HEK293 (cell line): Measurements from ENCODE around the gene MRPL14.
A peak's percentile ranks its signal among the peaks of the same experiment; 100 is the strongest.

Source experiments
- BCL11A ChIP-seq: fragments of 450-650 bp; formaldehyde crosslinking; IDR thresholded peaks from 2 replicates; pipeline ENCODE4 v1.5.1; 2016; ENCODE audit warnings: low read depth, missing biosample characterization, missing genetic modification characterization
- BCL11B ChIP-seq: fragments of 450-650 bp; formaldehyde crosslinking; IDR thresholded peaks from 2 replicates; pipeline ENCODE4 v1.5.1; 2016; ENCODE audit warnings: low read depth, missing biosample characterization, missing genetic modification characterization
- CTCF ChIP-seq: fragments of 450-650 bp; formaldehyde crosslinking; IDR thresholded peaks from 2 replicates; pipeline ENCODE4 v1.5.1; 2016; ENCODE audit warnings: missing biosample characterization, missing genetic modification characterization
- FEZF1 ChIP-seq: fragments of 450-650 bp; formaldehyde crosslinking; IDR thresholded peaks from 2 replicates; pipeline ENCODE4 v1.5.1; 2016; ENCODE audit warnings: missing biosample characterization, missing genetic modification characterization
- HOXA7 ChIP-seq: sonication (generic); formaldehyde crosslinking; IDR thresholded peaks from 2 replicates; pipeline ENCODE4 v1.8.1; 2022; ENCODE audit warnings: missing genetic modification reagents, borderline replicate concordance
- HOXD13 ChIP-seq: sonication (generic); formaldehyde crosslinking; IDR thresholded peaks from 2 replicates; pipeline ENCODE4 v1.8.0; 2022; ENCODE audit warnings: missing genetic modification reagents, borderline replicate concordance
- KLF16 ChIP-seq: fragments of 450-650 bp; formaldehyde crosslinking; IDR thresholded peaks from 2 replicates; pipeline ENCODE4 v1.5.1; 2017; ENCODE audit warnings: missing biosample characterization, missing genetic modification characterization
- TCF7L2 ChIP-seq: IDR thresholded peaks from 2 replicates; pipeline ENCODE4 v1.6.1; 2011; ENCODE audit warnings: low read depth, mild to moderate bottlenecking, inconsistent platforms, low read length, moderate library complexity, borderline replicate concordance
- ZBTB48 ChIP-seq: fragments of 450-650 bp; formaldehyde crosslinking; IDR thresholded peaks from 2 replicates; pipeline ENCODE4 v1.5.1; 2016; ENCODE audit warnings: missing biosample characterization, missing genetic modification characterization
- ZFP3 ChIP-seq: fragments of 450-650 bp; formaldehyde crosslinking; IDR thresholded peaks from 2 replicates; pipeline ENCODE4 v1.5.1; 2016; ENCODE audit warnings: low read depth, missing biosample characterization, missing genetic modification characterization
- ZNF16 ChIP-seq: fragments of 450-650 bp; formaldehyde crosslinking; IDR thresholded peaks from 2 replicates; pipeline ENCODE4 v1.5.1; 2016; ENCODE audit warnings: low read depth, missing biosample characterization, missing genetic modification characterization
- ZNF280C ChIP-seq: fragments of 450-650 bp; formaldehyde crosslinking; IDR thresholded peaks from 2 replicates; pipeline ENCODE4 v1.5.1; 2016; ENCODE audit warnings: missing biosample characterization, missing genetic modification characterization
- ZNF280D ChIP-seq: fragments of 450-650 bp; formaldehyde crosslinking; IDR thresholded peaks from 2 replicates; pipeline ENCODE4 v1.5.1; 2016; ENCODE audit warnings: missing biosample characterization, missing genetic modification characterization
- ZNF37A ChIP-seq: fragments of 450-650 bp; IDR thresholded peaks from 2 replicates; pipeline ENCODE4 v1.5.1; 2018; ENCODE audit warnings: missing biosample characterization, missing genetic modification characterization
- ZNF404 ChIP-seq: fragments of 450-650 bp; formaldehyde crosslinking; IDR thresholded peaks from 2 replicates; pipeline ENCODE4 v1.5.1; 2017; ENCODE audit warnings: missing biosample characterization, missing genetic modification characterization
- ZNF423 ChIP-seq: fragments of 450-650 bp; formaldehyde crosslinking; IDR thresholded peaks from 2 replicates; pipeline ENCODE4 v1.5.1; 2016; ENCODE audit warnings: missing biosample characterization, missing genetic modification characterization
- ZNF585B ChIP-seq: fragments of 450-650 bp; formaldehyde crosslinking; IDR thresholded peaks from 2 replicates; pipeline ENCODE4 v1.5.1; 2016; ENCODE audit warnings: missing biosample characterization, missing genetic modification characterization
- ZNF629 ChIP-seq: fragments of 450-650 bp; formaldehyde crosslinking; IDR thresholded peaks from 2 replicates; pipeline ENCODE4 v1.5.1; 2017; ENCODE audit warnings: missing biosample characterization, missing genetic modification characterization
- ZNF664 ChIP-seq: fragments of 450-650 bp; formaldehyde crosslinking; IDR thresholded peaks from 2 replicates; pipeline ENCODE4 v1.5.1; 2016; ENCODE audit warnings: missing biosample characterization, missing genetic modification characterization
- ZNF707 ChIP-seq: fragments of 450-650 bp; formaldehyde crosslinking; IDR thresholded peaks from 2 replicates; pipeline ENCODE4 v1.5.1; 2016; ENCODE audit warnings: missing biosample characterization, missing genetic modification characterization
- ZSCAN30 ChIP-seq: fragments of 450-650 bp; IDR thresholded peaks from 2 replicates; pipeline ENCODE4 v1.5.1; 2018; ENCODE audit warnings: missing biosample characterization, mild to moderate bottlenecking, missing genetic modification characterization, moderate library complexity
- TF ChIP-seq, protein P1 (sequence below): fragments of 450-650 bp; formaldehyde crosslinking; IDR thresholded peaks from 2 replicates; pipeline ENCODE4 v1.5.0; 2017; ENCODE audit warnings: missing biosample characterization, missing genetic modification characterization, borderline replicate concordance
- TF ChIP-seq, protein P2 (sequence below): fragments of 450-650 bp; formaldehyde crosslinking; conservative IDR thresholded peaks from 2 replicates; pipeline ENCODE4 v1.5.1; 2016; ENCODE audit warnings: low read depth, missing biosample characterization, missing genetic modification characterization

MRPL14 gene

DNA sequence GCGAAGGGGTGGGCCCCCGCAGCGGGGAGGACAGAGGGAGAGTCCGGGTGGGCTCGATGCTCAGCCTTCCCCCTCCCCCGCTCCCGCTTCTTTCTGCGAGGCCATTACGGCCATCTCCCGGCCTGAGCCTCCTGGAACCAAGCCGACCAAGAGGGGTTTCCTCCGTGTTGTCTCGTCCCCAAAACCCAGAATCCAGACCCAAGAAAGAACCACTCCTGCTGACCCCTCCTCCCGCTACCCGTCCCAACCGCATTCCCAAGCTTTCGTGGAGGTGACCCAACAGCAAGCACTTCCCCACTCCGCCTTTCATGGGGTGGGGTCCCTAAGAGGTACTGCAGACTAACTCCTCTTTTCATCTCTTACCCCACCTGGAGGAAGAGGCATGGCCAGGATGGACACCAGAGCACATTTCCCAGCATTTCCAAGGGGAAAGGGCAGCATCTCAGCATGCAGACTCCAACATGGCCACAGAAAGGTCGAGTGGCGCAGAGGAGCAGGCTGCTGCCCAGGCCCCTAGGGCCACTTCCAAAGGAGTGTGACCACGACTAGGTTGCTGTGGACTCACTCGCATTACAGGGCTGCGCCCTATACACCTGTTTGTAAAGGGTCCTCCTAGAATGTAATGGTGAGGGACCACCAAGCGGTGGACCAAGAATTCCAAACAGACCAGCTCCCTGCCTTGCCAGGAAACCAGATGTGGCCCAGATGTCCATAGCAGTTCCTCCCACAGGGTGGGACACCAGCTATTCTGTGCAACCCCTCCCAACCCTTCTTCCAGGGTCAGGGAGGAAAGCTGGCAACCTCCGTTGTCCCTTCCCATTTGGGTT, 53.4 kb downstream of the MRPL14 start (continued):
- TF ChIP-seq BCL11A (tag by site-specific recombination), result peak; percentile 35; the same call in 1 of the 2 replicates
- no peak for TF ChIP-seq ZFP3 (tag by site-specific recombination)
- TF ChIP-seq CTCF (tag by site-specific recombination), result peak; percentile 55; the same call in 1 of the 2 replicates
- no peak for TF ChIP-seq ZNF404 (tag by site-specific recombination)
- TF ChIP-seq HOXA7 (CRISPR knock-in tag), result no peak
- no peak for TF ChIP-seq ZNF280D (tag by site-specific recombination)
- TF ChIP-seq ZNF585B, result no peak
- no peak for TF ChIP-seq HOXD13
- TF ChIP-seq ZNF16 (tag by site-specific recombination), result no peak
- no peak for TF ChIP-seq BCL11B (tag by site-specific recombination)
- TF ChIP-seq ZNF707 (tag by site-specific recombination), result no peak
- TF ChIP-seq ZNF423 (tag by site-specific recombination), result no peak
- TF ChIP-seq KLF16 (tag by site-specific recombination), result no peak
- no peak for TF ChIP-seq ZNF37A (tag by site-specific recombination)
- TF ChIP-seq ZNF664 (tag by site-specific recombination), result no peak
- TF ChIP-seq ZNF629, result no peak
- no peak for TF ChIP-seq ZNF280C
- TF ChIP-seq TCF7L2, result no peak
- TF ChIP-seq FEZF1 (tag by site-specific recombination), result no peak
- TF ChIP-seq, protein P1, sequence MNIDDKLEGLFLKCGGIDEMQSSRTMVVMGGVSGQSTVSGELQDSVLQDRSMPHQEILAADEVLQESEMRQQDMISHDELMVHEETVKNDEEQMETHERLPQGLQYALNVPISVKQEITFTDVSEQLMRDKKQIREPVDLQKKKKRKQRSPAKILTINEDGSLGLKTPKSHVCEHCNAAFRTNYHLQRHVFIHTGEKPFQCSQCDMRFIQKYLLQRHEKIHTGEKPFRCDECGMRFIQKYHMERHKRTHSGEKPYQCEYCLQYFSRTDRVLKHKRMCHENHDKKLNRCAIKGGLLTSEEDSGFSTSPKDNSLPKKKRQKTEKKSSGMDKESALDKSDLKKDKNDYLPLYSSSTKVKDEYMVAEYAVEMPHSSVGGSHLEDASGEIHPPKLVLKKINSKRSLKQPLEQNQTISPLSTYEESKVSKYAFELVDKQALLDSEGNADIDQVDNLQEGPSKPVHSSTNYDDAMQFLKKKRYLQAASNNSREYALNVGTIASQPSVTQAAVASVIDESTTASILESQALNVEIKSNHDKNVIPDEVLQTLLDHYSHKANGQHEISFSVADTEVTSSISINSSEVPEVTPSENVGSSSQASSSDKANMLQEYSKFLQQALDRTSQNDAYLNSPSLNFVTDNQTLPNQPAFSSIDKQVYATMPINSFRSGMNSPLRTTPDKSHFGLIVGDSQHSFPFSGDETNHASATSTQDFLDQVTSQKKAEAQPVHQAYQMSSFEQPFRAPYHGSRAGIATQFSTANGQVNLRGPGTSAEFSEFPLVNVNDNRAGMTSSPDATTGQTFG, result no peak
- TF ChIP-seq, protein P2, sequence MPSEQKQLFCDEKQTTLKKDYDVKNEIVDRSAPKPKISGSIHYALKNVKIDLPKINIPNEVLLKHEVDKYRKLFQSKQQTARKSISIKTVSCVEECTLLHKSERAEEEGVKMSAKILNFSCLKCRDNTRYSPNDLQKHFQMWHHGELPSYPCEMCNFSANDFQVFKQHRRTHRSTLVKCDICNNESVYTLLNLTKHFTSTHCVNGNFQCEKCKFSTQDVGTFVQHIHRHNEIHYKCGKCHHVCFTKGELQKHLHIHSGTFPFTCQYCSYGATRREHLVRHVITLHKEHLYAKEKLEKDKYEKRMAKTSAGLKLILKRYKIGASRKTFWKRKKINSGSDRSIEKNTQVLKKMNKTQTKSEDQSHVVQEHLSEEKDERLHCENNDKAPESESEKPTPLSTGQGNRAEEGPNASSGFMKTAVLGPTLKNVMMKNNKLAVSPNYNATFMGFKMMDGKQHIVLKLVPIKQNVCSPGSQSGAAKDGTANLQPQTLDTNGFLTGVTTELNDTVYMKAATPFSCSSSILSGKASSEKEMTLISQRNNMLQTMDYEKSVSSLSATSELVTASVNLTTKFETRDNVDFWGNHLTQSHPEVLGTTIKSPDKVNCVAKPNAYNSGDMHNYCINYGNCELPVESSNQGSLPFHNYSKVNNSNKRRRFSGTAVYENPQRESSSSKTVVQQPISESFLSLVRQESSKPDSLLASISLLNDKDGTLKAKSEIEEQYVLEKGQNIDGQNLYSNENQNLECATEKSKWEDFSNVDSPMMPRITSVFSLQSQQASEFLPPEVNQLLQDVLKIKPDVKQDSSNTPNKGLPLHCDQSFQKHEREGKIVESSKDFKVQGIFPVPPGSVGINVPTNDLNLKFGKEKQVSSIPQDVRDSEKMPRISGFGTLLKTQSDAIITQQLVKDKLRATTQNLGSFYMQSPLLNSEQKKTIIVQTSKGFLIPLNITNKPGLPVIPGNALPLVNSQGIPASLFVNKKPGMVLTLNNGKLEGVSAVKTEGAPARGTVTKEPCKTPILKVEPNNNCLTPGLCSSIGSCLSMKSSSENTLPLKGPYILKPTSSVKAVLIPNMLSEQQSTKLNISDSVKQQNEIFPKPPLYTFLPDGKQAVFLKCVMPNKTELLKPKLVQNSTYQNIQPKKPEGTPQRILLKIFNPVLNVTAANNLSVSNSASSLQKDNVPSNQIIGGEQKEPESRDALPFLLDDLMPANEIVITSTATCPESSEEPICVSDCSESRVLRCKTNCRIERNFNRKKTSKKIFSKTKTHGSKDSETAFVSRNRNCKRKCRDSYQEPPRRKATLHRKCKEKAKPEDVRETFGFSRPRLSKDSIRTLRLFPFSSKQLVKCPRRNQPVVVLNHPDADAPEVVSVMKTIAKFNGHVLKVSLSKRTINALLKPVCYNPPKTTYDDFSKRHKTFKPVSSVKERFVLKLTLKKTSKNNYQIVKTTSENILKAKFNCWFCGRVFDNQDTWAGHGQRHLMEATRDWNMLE (tag by site-specific recombination), result no peak
- TF ChIP-seq ZBTB48 (tag by site-specific recombination), result 0 out of 2 replicates have a peak, but pooled peaks have one; percentile 27
- TF ChIP-seq ZSCAN30 (tag by site-specific recombination), result no peak
